Retina (tissue), 1 donor: ENCODE results near the gene ZSWIM1.

Experiments used
- DNase-seq: peaks from one replicate; pipeline ENCODE4 v3.0.0-alpha.2; 2016

ZSWIM1 gene

DNA sequence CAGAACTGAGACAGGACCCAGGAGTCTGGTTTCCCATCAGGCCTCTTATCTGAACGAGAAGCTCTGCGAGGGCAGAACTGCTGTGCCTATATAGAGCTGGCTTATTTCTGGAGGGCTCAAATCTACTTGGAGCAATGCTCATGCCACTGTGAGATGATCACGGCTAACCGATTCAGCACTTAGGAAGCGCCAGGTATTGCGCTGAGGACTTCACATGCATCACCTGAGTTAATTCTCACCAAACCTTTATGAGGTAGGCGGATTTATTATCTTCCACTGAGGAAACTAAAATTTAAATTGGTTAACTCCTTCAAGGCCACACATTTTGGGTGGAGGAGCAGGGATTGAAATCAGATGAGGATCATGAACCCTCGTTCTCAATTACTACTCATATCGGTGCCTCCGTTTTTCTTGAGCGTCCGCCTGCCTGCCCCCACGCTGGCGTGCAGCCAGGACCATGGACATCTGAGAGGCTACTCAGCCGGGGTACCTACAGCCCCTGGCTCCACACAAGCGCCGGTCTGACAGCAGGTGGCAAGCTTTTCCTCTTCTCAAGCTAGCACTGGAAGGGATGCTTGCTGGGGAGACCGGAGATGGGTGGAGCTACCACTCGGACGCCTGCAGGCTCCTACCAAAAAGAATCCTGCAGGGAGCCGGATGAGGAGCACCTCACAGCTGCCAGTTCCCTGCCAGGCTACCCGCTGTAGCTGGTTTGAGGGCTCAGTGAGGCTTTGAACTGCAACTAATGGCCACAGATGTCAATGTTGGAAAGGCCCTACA, 52.4 kb downstream of the ZSWIM1 start:
- DNase-seq, result peak; percentile 78

GRCh38 chr20:45934046-45934585, 53.1 kb downstream of the ZSWIM1 start:
- DNase-seq, result no peak
